HAP-1 (cell line): ENCODE data around the gene KHDRBS2.

Source experiments
- DNase-seq, 2 experiments: peaks; one replicate each; pipeline ENCODE4 v3.0.0-alpha.2; 2016 to 2020; ENCODE audit warnings: low spot score in 2 of 2
- H3K27me3 ChIP-seq: fragments of 250-450 bp; sonication (Bioruptor Pico); 2 replicates; pipeline ENCODE4 v1.5.1; 2020; ENCODE audit warnings: low read depth, mild to moderate bottlenecking, moderate library complexity
- H3K36me3 ChIP-seq: fragments of 250-450 bp; sonication (Bioruptor Pico); replicated peaks from 2 replicates; pipeline ENCODE4 v1.5.1; 2020; ENCODE audit warnings: mild to moderate bottlenecking
- H3K4me1 ChIP-seq: fragments of 250-450 bp; sonication (Bioruptor Pico); 2 replicates; pipeline ENCODE4 v1.5.1; 2020; ENCODE audit warnings: mild to moderate bottlenecking
- H3K4me3 ChIP-seq: fragments of 250-450 bp; sonication (Bioruptor Pico); 2 replicates; pipeline ENCODE4 v1.5.1; 2020; ENCODE audit warnings: mild to moderate bottlenecking, moderate library complexity
- H3K9me3 ChIP-seq: fragments of 250-450 bp; sonication (Bioruptor Pico); 2 replicates; pipeline ENCODE4 v1.5.1; 2020; ENCODE audit warnings: mild to moderate bottlenecking, moderate library complexity
- in situ Hi-C: fragments of 300-500 bp; cut with MboI; formaldehyde crosslinking; loops from 3 replicates; pipeline ENCODE4 v1.14.3; 2020; ENCODE audit warnings: low sequenced_read_pairs, inconsistent platforms, mixed read lengths

Gene KHDRBS2

GRCh38 chr6:62146954-62147853, 138.8 kb downstream of the KHDRBS2 start:
- Histone ChIP-seq H3K9me3 (no peaks in the 10 kb centered on the region), H3K36me3 (no peaks in the 10 kb centered on the region)
- in situ Hi-C loops, result no loop called here

DNA sequence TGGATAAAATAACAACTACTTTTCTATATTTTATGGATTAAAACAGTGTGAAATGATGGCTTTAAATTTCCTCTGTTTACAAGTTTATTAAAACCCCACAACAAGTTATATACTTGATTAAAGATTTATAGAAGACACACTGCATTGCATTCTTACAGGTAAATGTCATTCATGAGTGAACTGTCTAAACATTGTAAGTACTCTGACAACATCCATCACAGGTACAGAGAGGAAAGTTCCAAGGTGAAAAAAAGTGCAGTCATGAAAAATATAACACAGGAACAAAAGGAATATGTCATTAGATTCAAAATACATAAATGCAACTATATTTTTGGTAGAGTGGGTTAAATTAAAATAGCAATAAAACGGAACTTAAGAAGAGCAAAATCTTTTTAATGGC, 156.9 kb downstream of the KHDRBS2 start:
- H3K36me3 ChIP-seq, result no peaks in the 10 kb centered on the region
- no peaks in the 10 kb centered on the region for H3K27me3 ChIP-seq
- H3K9me3 ChIP-seq, result no peaks in the 10 kb centered on the region
- no peaks in the 10 kb centered on the region for H3K4me1 ChIP-seq
- H3K4me3 ChIP-seq, result no peak overlapping the region
- no peak for DNase-seq
- in situ Hi-C loops, result no loop called here

More at GRCh38 chr6:62146954-62147853, 138.8 kb downstream of the KHDRBS2 start:
- DNase-seq, result no peak
- Histone ChIP-seq H3K4me3 (no peak overlapping the region), H3K27me3 (no peaks in the 10 kb centered on the region), H3K4me1 (no peaks in the 10 kb centered on the region)

DNA sequence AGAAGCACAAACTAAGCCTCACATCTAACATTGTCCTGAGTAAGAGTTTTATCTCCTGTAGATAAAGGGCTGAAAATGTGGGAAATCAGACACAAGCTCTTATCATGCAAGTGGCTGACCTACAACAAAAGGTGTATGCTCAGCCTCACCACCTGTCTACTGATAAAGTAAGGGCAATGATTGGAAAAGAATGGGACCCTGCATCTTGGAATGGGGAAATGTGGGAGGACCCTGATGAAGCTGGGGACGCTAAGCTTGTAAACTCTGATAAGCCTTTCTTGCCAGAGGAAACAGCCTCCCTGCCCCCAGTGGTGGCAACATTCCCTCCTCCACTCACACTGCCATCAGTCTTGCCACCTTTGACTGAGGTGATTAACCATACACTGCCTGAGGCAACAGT, 166.6 kb downstream of the KHDRBS2 start:
- no peak for DNase-seq
- no peaks in the 10 kb centered on the region for H3K27me3 ChIP-seq
- H3K4me1 ChIP-seq, result no peaks in the 10 kb centered on the region
- in situ Hi-C loops, result no loop called here
- H3K9me3 ChIP-seq, result no peaks in the 10 kb centered on the region
- H3K36me3 ChIP-seq, result no peaks in the 10 kb centered on the region
- H3K4me3 ChIP-seq, result no peak overlapping the region

GRCh38 chr6:62103186-62103859, 182.7 kb downstream of the KHDRBS2 start:
- H3K4me3 ChIP-seq, result no peak overlapping the region
- no peak for DNase-seq

DNA sequence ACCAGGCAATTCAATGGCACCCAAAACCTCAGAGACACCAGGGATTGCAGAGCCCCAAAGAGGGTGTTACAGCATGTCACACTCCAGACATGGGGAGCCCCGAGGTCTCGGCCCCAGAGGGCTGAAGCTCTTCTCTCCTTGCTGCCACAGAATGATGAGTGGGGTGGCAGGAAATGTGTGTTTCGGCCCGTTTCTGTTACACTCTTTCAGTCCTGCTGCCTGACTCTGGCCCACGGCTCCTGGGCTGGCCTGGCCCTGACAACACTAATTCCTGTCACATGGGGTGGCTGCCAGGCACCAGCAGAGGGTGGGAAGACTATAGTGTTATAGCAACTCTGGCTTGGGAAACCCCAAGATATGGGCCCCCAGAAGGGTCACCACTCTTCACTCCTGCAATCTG, 183.6 kb downstream of the KHDRBS2 start:
- DNase-seq, result no peak
- H3K4me1 ChIP-seq, result no peaks in the 10 kb centered on the region
- no peaks in the 10 kb centered on the region for H3K36me3 ChIP-seq
- H3K9me3 ChIP-seq, result no peaks in the 10 kb centered on the region
- in situ Hi-C loops, result no loop called here
- no peak overlapping the region for H3K4me3 ChIP-seq
- no peaks in the 10 kb centered on the region for H3K27me3 ChIP-seq

More at GRCh38 chr6:62103186-62103859, 182.7 kb downstream of the KHDRBS2 start:
- no peaks in the 10 kb centered on the region for H3K27me3 ChIP-seq
- in situ Hi-C loops, result no loop called here
- no peaks in the 10 kb centered on the region for H3K9me3 ChIP-seq
- H3K4me1 ChIP-seq, result no peaks in the 10 kb centered on the region
- no peaks in the 10 kb centered on the region for H3K36me3 ChIP-seq

DNA sequence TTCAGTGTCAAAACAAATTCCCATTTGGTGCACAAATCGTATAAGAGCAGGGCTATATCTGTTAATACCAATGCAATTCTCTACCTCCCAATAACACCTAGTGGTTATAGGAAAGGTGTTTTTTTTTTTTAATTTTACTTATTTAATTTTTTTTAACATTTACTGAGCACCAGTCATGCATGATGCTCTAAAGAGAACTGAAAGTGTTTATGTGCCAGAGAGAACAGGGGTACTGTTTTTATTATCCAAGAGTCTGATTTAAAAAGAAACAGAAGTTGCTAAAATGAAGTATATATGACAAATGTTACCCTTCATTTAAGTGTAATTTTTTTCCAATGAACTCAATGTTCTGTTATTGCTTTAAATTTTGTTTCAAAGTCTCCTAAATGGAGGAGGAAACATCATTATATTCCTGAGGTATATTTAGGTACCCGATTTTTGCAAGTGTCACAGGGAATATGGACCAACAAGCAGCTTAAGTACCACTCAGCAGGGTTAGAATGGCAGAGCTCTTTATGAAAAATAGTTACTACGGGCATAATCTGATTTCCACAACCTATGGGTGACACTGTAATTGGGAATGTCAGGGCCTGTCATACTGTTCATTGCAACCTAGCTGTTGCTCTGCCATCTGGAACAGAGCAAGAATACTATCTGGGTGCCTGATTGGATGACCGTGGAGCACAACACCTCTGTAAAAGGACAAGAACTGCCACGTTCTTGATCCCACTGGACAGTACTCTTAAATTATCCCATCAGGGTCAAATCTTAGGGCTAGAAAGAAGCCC, 195.4 kb downstream of the KHDRBS2 start:
- no peaks in the 10 kb centered on the region for H3K36me3 ChIP-seq
- H3K4me1 ChIP-seq, result no peaks in the 10 kb centered on the region
- H3K27me3 ChIP-seq, result no peaks in the 10 kb centered on the region
- H3K4me3 ChIP-seq, result no peak overlapping the region
- DNase-seq, result no peak
- H3K9me3 ChIP-seq, result no peaks in the 10 kb centered on the region
- in situ Hi-C loops, result no loop called here

DNA sequence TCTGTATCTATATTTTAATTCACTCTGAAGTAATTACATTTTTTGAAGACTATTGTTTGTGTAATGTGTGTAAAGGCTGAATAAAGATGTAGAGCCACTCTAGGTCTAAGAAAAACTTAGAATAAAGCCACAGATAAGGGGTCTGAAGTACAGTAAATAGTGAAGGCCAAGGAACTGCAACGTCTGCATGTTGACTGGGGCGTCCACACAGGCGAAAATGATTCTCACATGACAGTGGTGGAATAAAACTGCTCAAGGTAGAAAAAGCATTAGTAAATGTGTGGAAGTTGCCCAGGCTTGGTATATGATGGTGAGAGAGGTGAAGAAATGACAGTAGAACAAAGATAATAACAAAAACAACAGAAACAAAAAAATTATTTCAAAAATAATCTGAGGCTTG, 196.2 kb downstream of the KHDRBS2 start:
- H3K4me3 ChIP-seq, result no peak overlapping the region
- H3K27me3 ChIP-seq, result no peaks in the 10 kb centered on the region
- no peaks in the 10 kb centered on the region for H3K9me3 ChIP-seq
- DNase-seq, result no peak
- H3K4me1 ChIP-seq, result no peaks in the 10 kb centered on the region
- in situ Hi-C loops, result no loop called here
- H3K36me3 ChIP-seq, result no peaks in the 10 kb centered on the region

GRCh38 chr6:62086047-62086446, 200.0 kb downstream of the KHDRBS2 start:
- Histone ChIP-seq H3K4me1 (no peaks in the 10 kb centered on the region), H3K36me3 (no peaks in the 10 kb centered on the region), H3K27me3 (no peaks in the 10 kb centered on the region), H3K4me3 (no peak overlapping the region), H3K9me3 (no peaks in the 10 kb centered on the region)
- DNase-seq, result no peak
- in situ Hi-C loops, result no loop called here

- Histone ChIP-seq H3K9me3 (no peaks in the 10 kb centered on the region; the same call in 1 of the 2 replicates), H3K4me1 (no peaks in the 10 kb centered on the region), H3K36me3 (no peaks in the 10 kb centered on the region), H3K4me3 (no peak overlapping the region), H3K27me3 (no peaks in the 10 kb centered on the region)
- in situ Hi-C loops, result no loop called here
- DNase-seq, result no peak
These were observed 210.2 kb downstream of the KHDRBS2 start for GRCh38 chr6:62075869-62076268.

GRCh38 chr6:62059901-62060300, 226.1 kb downstream of the KHDRBS2 start:
- Histone ChIP-seq H3K36me3 (no peaks in the 10 kb centered on the region), H3K4me1 (no peaks in the 10 kb centered on the region)

GRCh38 chr6:62057300-62057699, 228.7 kb downstream of the KHDRBS2 start:
- in situ Hi-C loops, result no loop called here

More at GRCh38 chr6:62059901-62060300, 226.1 kb downstream of the KHDRBS2 start:
- H3K9me3 ChIP-seq, result no peaks in the 10 kb centered on the region
- H3K4me3 ChIP-seq, result no peak overlapping the region
- H3K27me3 ChIP-seq, result no peaks in the 10 kb centered on the region
- in situ Hi-C loops, result no loop called here
- no peak for DNase-seq

GRCh38 chr6:62045502-62045901, 240.5 kb downstream of the KHDRBS2 start:
- H3K9me3 ChIP-seq, result no peaks in the 10 kb centered on the region
- H3K36me3 ChIP-seq, result no peaks in the 10 kb centered on the region
- H3K27me3 ChIP-seq, result no peaks in the 10 kb centered on the region
- H3K4me1 ChIP-seq, result no peaks in the 10 kb centered on the region
- no peak for DNase-seq
- H3K4me3 ChIP-seq, result no peak overlapping the region
- in situ Hi-C loops, result no loop called here

More at GRCh38 chr6:62057300-62057699, 228.7 kb downstream of the KHDRBS2 start:
- no peak for DNase-seq
- Histone ChIP-seq H3K4me3 (no peak overlapping the region), H3K36me3 (no peaks in the 10 kb centered on the region), H3K4me1 (no peaks in the 10 kb centered on the region), H3K9me3 (no peaks in the 10 kb centered on the region), H3K27me3 (no peaks in the 10 kb centered on the region)

DNA sequence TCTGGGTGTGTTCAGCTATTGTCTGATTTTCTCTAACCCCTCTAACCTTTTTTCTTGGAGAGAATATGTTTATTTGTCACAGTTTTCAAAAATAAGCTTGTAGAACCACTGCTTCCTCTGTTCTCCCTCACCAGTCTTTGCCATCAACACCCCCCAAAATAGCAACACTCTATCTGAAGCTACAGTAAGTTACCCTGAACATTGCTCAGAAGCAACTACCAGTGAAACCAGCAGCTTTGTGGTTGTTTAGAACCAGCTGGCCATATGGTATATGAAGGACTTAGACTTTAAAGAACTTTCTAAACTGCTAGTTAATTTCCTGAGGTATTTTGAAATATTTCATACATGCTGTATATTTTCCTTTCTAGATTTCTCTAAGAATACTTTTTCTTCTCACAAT, 242.9 kb downstream of the KHDRBS2 start:
- in situ Hi-C loops, result no loop called here
- no peak for DNase-seq
- Histone ChIP-seq H3K27me3 (no peaks in the 10 kb centered on the region), H3K36me3 (no peaks in the 10 kb centered on the region), H3K9me3 (no peaks in the 10 kb centered on the region), H3K4me1 (no peaks in the 10 kb centered on the region), H3K4me3 (no peak overlapping the region)
